K562 (cell line): ENCODE results near the gene CD274.

Experiments used
- ARNT ChIP-seq, 2 experiments: fragments of 450-650 bp; IDR thresholded peaks; 2 replicates each; pipeline ENCODE4 v1.6.1; 2016; ENCODE audit warnings: mild to moderate bottlenecking in 1 of 2
- CBX2 ChIP-seq: fragments of 200-600 bp; sonication (generic); IDR thresholded peaks from one replicate; pipeline ENCODE4 v1.6.1; 2012; ENCODE audit warnings: mild to moderate bottlenecking, low read length, inconsistent platforms; ENCODE audit not compliant: insufficient read depth, poor library complexity, severe bottlenecking
- CTCF ChIP-seq, 3 experiments: IDR thresholded peaks in 2 of 3; conservative IDR thresholded peaks in 1 of 3; 2 replicates each; pipeline ENCODE4 v1.5.1; 2011 to 2012; ENCODE audit warnings: low read length in 3 of 3, mild to moderate bottlenecking in 3 of 3, control low read depth in 2 of 3, improper control_type of control experiment in 1 of 3, inconsistent platforms in 1 of 3, low read depth in 1 of 3, mixed read lengths in 1 of 3, moderate library complexity in 1 of 3; ENCODE audit not compliant: insufficient read depth in 2 of 3
- HDAC6 ChIP-seq: IDR thresholded peaks from 2 replicates; pipeline ENCODE4 v1.6.1; 2012; ENCODE audit warnings: low read depth, mild to moderate bottlenecking, control low read depth, inconsistent platforms, low read length, moderate library complexity
- KLF16 ChIP-seq: IDR thresholded peaks from 2 replicates; pipeline ENCODE4 v1.6.1; 2016; ENCODE audit warnings: antibody characterized with exemption
- NFE2L1 ChIP-seq: fragments of 450-650 bp; IDR thresholded peaks from 2 replicates; pipeline ENCODE4 v1.6.1; 2016; ENCODE audit warnings: missing genetic modification characterization, low read depth, mild to moderate bottlenecking, missing compliant biosample characterization, moderate library complexity, borderline replicate concordance
- NFIC ChIP-seq: fragments of 450-650 bp; IDR thresholded peaks from 2 replicates; pipeline ENCODE4 v1.6.1; 2017; ENCODE audit warnings: mild to moderate bottlenecking, inconsistent platforms
- TAF9B ChIP-seq: fragments of 450-650 bp; IDR thresholded peaks from 2 replicates; pipeline ENCODE4 v1.6.1; 2018; ENCODE audit warnings: mild to moderate bottlenecking; ENCODE audit not compliant: partially characterized antibody
- TARDBP ChIP-seq: fragments of 450-650 bp; IDR thresholded peaks from 2 replicates; pipeline ENCODE4 v1.6.1; 2016
- TCF7L2 ChIP-seq: fragments of 150-350 bp; IDR thresholded peaks from 2 replicates; pipeline ENCODE4 v1.6.1; 2016; ENCODE audit warnings: low read depth, mild to moderate bottlenecking, low read length, moderate library complexity
- ZNF609 ChIP-seq: sonication (generic); formaldehyde crosslinking; IDR thresholded peaks from 2 replicates; pipeline ENCODE4 v1.8.1; 2023; ENCODE audit warnings: missing genetic modification reagents, mild to moderate bottlenecking, borderline replicate concordance

GRCh38 chr9:5453004-5453403 is 2.7 kb downstream of the CD274 start:
- TF ChIP-seq TAF9B (no peak), ARNT (IDR thresholded peaks at IDR 0.05) (no peak), CTCF (IDR thresholded peaks at IDR 0.05 in 2 of 3, conservative IDR thresholded peaks at IDR 0.05 in 1 of 3; ENCODE audit: insufficient read depth in 2 of 3, low read depth in 1 of 3, low read length in 3 of 3) (no peak), TCF7L2 (no peak), NFIC (no peak), ZNF609 (CRISPR knock-in tag) (no peak), KLF16 (no peak), NFE2L1 (tag) (no peak), TARDBP (no peak), CBX2 (no peak), HDAC6 (no peak)
